Epithelial cell of esophagus (primary cell): ENCODE measurements around the gene APBB1IP.
"Not testable (repeated sequence)": the region's sequence is repeated elsewhere in the genome, so short reads cannot be mapped to it uniquely, and the experiment has no call there.

Source experiments
- DNase-seq: peaks from one replicate; pipeline ENCODE4 v3.0.0; 2010; ENCODE audit warnings: low read depth
- H3K4me3 ChIP-seq: 2 replicates; pipeline ENCODE4 v1.5.1; 2011; ENCODE audit warnings: mild to moderate bottlenecking, low read length, control low read depth
- CTCF ChIP-seq: IDR thresholded peaks from 2 replicates; pipeline ENCODE4 v1.5.1; 2011; ENCODE audit warnings: low read depth, mild to moderate bottlenecking, low read length, control low read depth, inconsistent platforms; ENCODE audit not compliant: insufficient read depth; ENCODE audit errors: missing control alignments

APBB1IP gene

GRCh38 chr10:26485150-26485941 is 47.2 kb downstream of the APBB1IP start:
- no peak for TF ChIP-seq CTCF
- DNase-seq: no peak
- H3K4me3 ChIP-seq: no peak overlapping the region

GRCh38 chr10:26486304-26486703 is 48.2 kb downstream of the APBB1IP start:
- TF ChIP-seq CTCF: no peak
- no peak overlapping the region for H3K4me3 ChIP-seq
- peak; percentile 34 for DNase-seq

- H3K4me3 ChIP-seq: no peak overlapping the region
- peak; percentile 38 for DNase-seq
- TF ChIP-seq CTCF: no peak
Measured at GRCh38 chr10:26486990-26487850, 49.1 kb downstream of the APBB1IP start.

GRCh38 chr10:26488344-26488743 is 50.2 kb downstream of the APBB1IP start:
- no peak overlapping the region for H3K4me3 ChIP-seq
- TF ChIP-seq CTCF: no peak
- no peak for DNase-seq

- no peak for TF ChIP-seq CTCF
- no peak overlapping the region for H3K4me3 ChIP-seq
Measured at GRCh38 chr10:26489081-26489480, 50.9 kb downstream of the APBB1IP start.

GRCh38 chr10:26490367-26490766 is 52.2 kb downstream of the APBB1IP start:
- not testable (repeated sequence) for H3K4me3 ChIP-seq, DNase-seq

More at GRCh38 chr10:26489081-26489480, 50.9 kb downstream of the APBB1IP start:
- no peak for DNase-seq

GRCh38 chr10:26491276-26491675 is 53.1 kb downstream of the APBB1IP start:
- TF ChIP-seq CTCF: no peak
- H3K4me3 ChIP-seq: no peak overlapping the region
- no peak for DNase-seq
